Measurements from ENCODE around the gene CCDC85B.

DNA sequence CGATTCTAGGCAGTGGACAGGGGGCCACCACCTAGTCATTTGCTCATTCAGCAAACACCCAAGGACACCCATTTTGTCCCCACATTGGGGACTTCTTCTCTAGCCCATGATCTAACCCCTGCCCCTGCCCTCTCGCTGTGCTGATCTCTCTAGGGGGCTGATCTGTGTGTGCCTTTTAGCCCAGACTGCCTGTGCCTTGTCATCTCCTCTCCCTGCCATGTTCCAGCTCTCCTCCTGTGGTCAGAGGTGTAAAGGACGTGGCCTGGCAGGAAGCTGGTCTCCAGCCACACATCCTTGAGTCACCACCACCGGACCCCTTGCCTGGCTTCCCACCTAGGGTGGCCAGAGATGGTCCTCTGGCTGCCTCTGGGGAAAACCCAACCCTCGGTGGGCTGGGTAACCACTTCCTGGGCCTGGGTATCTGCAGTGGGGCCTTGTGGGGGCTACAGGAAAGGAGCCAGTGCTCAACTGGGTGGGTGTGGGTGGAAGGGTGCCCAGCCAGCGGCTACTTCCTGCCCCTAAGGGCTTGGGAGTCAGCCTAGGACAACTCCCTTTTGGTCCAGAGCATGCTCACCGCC lies 9.5 kb upstream of the CCDC85B start:
- TF ChIP-seq, protein P1, sequence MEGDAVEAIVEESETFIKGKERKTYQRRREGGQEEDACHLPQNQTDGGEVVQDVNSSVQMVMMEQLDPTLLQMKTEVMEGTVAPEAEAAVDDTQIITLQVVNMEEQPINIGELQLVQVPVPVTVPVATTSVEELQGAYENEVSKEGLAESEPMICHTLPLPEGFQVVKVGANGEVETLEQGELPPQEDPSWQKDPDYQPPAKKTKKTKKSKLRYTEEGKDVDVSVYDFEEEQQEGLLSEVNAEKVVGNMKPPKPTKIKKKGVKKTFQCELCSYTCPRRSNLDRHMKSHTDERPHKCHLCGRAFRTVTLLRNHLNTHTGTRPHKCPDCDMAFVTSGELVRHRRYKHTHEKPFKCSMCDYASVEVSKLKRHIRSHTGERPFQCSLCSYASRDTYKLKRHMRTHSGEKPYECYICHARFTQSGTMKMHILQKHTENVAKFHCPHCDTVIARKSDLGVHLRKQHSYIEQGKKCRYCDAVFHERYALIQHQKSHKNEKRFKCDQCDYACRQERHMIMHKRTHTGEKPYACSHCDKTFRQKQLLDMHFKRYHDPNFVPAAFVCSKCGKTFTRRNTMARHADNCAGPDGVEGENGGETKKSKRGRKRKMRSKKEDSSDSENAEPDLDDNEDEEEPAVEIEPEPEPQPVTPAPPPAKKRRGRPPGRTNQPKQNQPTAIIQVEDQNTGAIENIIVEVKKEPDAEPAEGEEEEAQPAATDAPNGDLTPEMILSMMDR (IDR thresholded peaks at IDR 0.05): no peak
- TF ChIP-seq POLR2A (IDR thresholded peaks at IDR 0.05): no peak
